ENCODE data around the gene CLDN10. TPM values are rescaled to one million over a fixed set of nuclear protein-coding genes. Genes with fewer than 3 reads are reported as not detected.
A peak's percentile ranks its signal among the peaks of the same experiment; 100 is the strongest.
"Not testable (repeated sequence)": the region's sequence is repeated elsewhere in the genome, so short reads cannot be mapped to it uniquely, and the experiment has no call there.

The CLDN10 gene
- total RNA-seq, 2 donors from 2014 or later = not detected

DNA sequence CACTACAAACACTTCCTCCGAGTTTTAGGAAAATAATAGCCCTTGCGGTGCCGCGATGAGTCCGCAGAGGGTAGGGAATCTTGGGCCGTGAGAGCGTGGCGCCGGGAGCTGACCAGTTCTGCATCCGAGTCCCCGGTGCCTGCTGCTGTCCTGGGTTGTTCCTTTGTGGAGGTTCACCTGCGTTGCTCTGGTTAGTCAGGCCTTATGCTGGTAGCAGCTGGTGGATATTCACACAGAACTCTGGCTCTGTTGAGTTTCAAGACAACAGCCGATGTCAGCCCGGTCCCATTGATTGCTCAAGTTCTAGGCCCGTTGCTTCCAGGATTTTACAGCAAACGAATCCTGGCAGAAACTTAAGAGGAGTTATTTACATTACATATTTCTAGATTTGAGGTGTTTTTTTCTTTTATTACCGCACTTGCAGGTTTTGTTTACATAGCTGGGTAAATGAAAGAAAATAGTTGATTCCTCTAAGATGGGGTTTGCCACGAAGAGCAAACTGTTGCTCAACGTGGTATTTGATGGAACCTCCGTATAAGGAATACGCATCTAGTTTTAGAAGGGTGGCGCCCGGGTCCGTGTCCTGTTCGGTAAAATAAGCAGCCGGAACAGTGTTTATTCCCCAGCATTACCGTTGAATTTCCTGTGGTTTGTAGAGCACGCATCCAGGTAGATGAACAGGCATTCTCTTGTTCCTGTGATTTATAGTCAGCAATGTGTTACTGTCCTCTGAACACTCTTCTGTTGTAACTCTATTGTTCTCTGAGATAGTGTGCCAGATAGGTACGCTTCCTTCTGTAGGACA lies 1.3 kb downstream of the CLDN10 start:
- no peaks in the 10 kb centered on the region for H3K9me3 Mint-ChIP-seq
- peaks cover 38 to 49% of the 10 kb centered on the region in 2 donors for H3K27me3 Mint-ChIP-seq

DNA sequence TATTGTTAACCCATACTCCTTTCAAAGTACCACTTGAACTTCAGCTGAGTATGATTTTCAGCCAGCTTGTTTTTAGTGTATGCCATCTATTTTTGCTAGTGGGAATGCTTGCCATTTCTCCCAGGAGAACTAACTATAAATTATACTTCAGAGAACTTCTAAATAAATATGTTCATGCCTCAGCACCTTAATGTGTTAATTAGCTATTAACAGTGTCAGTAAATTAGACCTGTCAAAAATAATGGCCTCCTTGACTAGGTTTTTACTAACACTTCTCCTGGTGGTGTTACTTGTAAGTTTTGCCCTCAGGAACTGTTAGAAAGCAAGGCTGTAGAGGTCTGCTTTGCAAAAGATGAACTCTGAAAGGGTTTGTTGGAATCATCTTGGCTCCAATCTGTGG lies 4.5 kb downstream of the CLDN10 start:
- H3K27ac Mint-ChIP-seq = no peak overlapping the region
- no peak for DNase-seq (ENCODE audit: low spot score)
- H3K4me1 Mint-ChIP-seq (ENCODE audit: low read depth in 2 of 2) = no peaks in the 10 kb centered on the region
- peaks cover 20 to 39% of the 10 kb centered on the region in 2 donors for H3K27me3 Mint-ChIP-seq
- no peak overlapping the region for H3K4me3 Mint-ChIP-seq
- no peak for ATAC-seq
- H3K9me3 Mint-ChIP-seq = no peaks in the 10 kb centered on the region
- no peaks in the 10 kb centered on the region for H3K36me3 Mint-ChIP-seq

More for the DNA sequence above, 1.3 kb downstream of the CLDN10 start:
- DNase-seq (ENCODE audit: low spot score) (no peak), ATAC-seq (no peak)
- H3K27ac Mint-ChIP-seq = no peak overlapping the region
- H3K4me3 Mint-ChIP-seq = no peak overlapping the region
- peaks cover 5% of the 10 kb centered on the region for H3K36me3 Mint-ChIP-seq
- peaks cover 0 to 3% of the 10 kb centered on the region in 2 donors for H3K4me1 Mint-ChIP-seq (ENCODE audit: low read depth in 2 of 2)

DNA sequence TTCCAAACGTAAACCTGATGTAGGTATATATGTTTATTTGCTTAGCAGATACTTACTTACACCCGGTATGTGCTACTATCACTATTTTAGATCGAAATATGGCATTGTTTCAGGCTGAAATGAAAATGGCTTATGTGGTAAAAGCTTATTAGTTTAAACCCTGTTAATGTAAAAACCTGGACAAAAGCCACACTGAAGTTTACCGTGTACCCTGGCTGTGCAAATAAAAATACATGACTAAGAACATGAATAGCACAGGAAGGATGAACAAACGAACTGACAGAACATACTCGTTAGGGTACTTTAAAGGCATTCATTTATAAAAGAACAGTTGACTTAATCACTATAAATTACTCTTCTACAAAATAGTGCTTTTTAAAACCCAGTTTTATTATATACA lies 6.6 kb downstream of the CLDN10 start:
- Mint-ChIP-seq H3K4me1 (ENCODE audit: low read depth in 2 of 2) (no peaks in the 10 kb centered on the region), H3K36me3 (no peaks in the 10 kb centered on the region), H3K4me3 (no peak overlapping the region), H3K27me3 (peaks cover 21 to 35% of the 10 kb centered on the region in 2 donors), H3K27ac (no peak overlapping the region), H3K9me3 (no peaks in the 10 kb centered on the region)
- DNase-seq (ENCODE audit: low spot score) = no peak
- ATAC-seq = no peak

GRCh38 chr13:95560387-95560786 lies 7.9 kb downstream of the CLDN10 start:
- no peak overlapping the region for H3K4me3 Mint-ChIP-seq
- no peaks in the 10 kb centered on the region for H3K4me1 Mint-ChIP-seq (ENCODE audit: low read depth in 2 of 2)
- peaks cover 15 to 32% of the 10 kb centered on the region in 2 donors for H3K27me3 Mint-ChIP-seq
- H3K27ac Mint-ChIP-seq = no peak overlapping the region
- H3K36me3 Mint-ChIP-seq = no peaks in the 10 kb centered on the region
- no peak for DNase-seq (ENCODE audit: low spot score)
- no peak for ATAC-seq
- no peaks in the 10 kb centered on the region for H3K9me3 Mint-ChIP-seq

GRCh38 chr13:95564091-95564490 lies 11.6 kb downstream of the CLDN10 start:
- Mint-ChIP-seq H3K27ac (no peak overlapping the region), H3K36me3 (no peaks in the 10 kb centered on the region), H3K4me1 (ENCODE audit: low read depth in 2 of 2) (no peaks in the 10 kb centered on the region), H3K27me3 (peaks cover 14 to 46% of the 10 kb centered on the region in 2 donors), H3K4me3 (no peak overlapping the region), H3K9me3 (no peaks in the 10 kb centered on the region)
- no peak for DNase-seq (ENCODE audit: low spot score)
- ATAC-seq = no peak

DNA sequence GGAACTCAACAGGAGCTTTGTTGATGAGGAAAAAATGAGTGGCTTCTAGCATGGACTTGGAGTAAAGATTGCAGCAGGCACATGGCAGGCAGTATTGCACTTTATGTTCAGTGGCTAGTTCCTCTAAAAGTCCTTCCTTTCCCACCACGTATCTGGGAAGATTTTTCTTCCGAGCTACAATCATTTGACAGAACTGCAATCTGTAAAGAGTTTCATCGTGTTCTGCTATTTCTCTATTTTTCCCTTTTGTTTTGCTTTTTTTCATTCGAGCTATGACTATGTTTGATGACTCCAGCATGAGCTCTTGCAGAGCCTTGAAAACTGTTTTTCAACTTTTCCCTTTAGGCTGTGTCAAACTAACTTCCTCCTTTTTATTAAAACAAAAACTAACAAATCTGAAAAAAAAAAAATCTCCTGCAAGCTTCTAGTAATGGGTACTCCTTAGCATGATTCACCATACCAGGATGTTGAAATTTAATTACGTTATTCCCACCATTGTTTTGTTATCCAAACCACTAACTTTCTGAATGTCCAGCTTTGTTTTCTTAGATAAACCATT lies 12.3 kb downstream of the CLDN10 start:
- no peak for ATAC-seq
- Mint-ChIP-seq H3K27ac (no peak overlapping the region), H3K27me3 (peaks cover 13 to 38% of the 10 kb centered on the region in 2 donors), H3K4me1 (ENCODE audit: low read depth in 2 of 2) (no peaks in the 10 kb centered on the region), H3K9me3 (no peaks in the 10 kb centered on the region), H3K36me3 (no peaks in the 10 kb centered on the region), H3K4me3 (no peak overlapping the region)
- DNase-seq (ENCODE audit: low spot score) = no peak

GRCh38 chr13:95565758-95566157 lies 13.2 kb downstream of the CLDN10 start:
- DNase-seq (ENCODE audit: low spot score); H3K27ac Mint-ChIP-seq; H3K4me1 Mint-ChIP-seq (ENCODE audit: low read depth in 2 of 2); H3K4me3 Mint-ChIP-seq; H3K36me3 Mint-ChIP-seq; ATAC-seq; H3K9me3 Mint-ChIP-seq: not testable (repeated sequence)
- H3K27me3 Mint-ChIP-seq = peaks cover 16 to 29% of the 10 kb centered on the region in 2 donors

- no peak overlapping the region for H3K4me3 Mint-ChIP-seq
- no peak overlapping the region for H3K27ac Mint-ChIP-seq
- peaks cover 11 to 39% of the 10 kb centered on the region in 2 donors for H3K27me3 Mint-ChIP-seq
- ATAC-seq (no peak), DNase-seq (ENCODE audit: low spot score) (no peak)
- no peaks in the 10 kb centered on the region for H3K4me1 Mint-ChIP-seq (ENCODE audit: low read depth in 2 of 2)
- H3K9me3 Mint-ChIP-seq = no peaks in the 10 kb centered on the region
- H3K36me3 Mint-ChIP-seq = no peaks in the 10 kb centered on the region
Observed at GRCh38 chr13:95568131-95568530, 15.6 kb downstream of the CLDN10 start.

DNA sequence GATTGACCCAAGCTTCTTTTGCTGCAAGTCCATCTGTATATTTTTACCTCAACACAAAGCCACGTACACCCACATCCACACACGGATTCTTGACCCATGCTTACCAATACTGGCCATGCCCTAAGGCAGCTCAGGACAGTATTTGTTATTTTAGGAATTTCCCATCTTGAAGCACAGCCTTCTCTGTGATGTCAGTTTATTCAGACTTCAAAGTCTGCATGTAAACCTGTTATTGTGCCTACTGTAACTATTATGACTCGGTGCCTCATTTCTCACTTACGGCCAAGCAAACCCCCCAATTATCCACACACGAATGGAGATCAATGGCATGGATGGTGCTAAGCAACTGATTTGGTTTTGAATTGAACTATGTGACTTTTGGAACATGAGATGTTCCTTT lies 17.5 kb downstream of the CLDN10 start:
- peaks cover 11 to 29% of the 10 kb centered on the region in 2 donors for H3K27me3 Mint-ChIP-seq
- no peak overlapping the region for H3K27ac Mint-ChIP-seq
- DNase-seq (ENCODE audit: low spot score) (no peak), ATAC-seq (no peak)
- H3K36me3 Mint-ChIP-seq = no peaks in the 10 kb centered on the region
- no peaks in the 10 kb centered on the region for H3K9me3 Mint-ChIP-seq
- no peak overlapping the region for H3K4me3 Mint-ChIP-seq
- no peaks in the 10 kb centered on the region for H3K4me1 Mint-ChIP-seq (ENCODE audit: low read depth in 2 of 2)

DNA sequence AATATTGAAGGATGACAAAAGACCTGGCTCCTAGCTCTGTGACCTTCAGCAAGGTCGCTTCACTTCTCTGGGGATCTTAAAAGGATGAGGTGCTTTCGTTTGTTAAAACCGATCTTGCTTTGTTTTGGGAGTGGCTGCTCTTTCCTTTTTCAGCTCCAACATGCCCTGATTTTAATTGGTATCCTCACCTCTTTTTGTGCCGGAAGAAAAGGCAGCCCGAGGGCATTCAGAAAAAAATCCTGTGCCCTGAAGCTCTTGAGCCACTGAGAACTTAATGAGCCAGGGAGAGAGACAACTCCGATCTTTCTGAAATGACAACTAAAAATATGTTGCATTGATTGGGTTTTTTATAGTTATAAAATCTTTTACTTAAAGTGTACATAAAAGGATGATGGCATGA lies 19.4 kb downstream of the CLDN10 start:
- Mint-ChIP-seq H3K27me3 (peaks cover 10 to 26% of the 10 kb centered on the region in 2 donors), H3K4me1 (ENCODE audit: low read depth in 2 of 2) (no peaks in the 10 kb centered on the region), H3K36me3 (no peaks in the 10 kb centered on the region), H3K4me3 (no peak overlapping the region), H3K27ac (no peak overlapping the region), H3K9me3 (no peaks in the 10 kb centered on the region)
- no peak for DNase-seq (ENCODE audit: low spot score)
- no peak for ATAC-seq

- DNase-seq (ENCODE audit: low spot score) (no peak), ATAC-seq (no peak)
- Mint-ChIP-seq H3K4me1 (ENCODE audit: low read depth in 2 of 2) (no peaks in the 10 kb centered on the region), H3K9me3 (no peaks in the 10 kb centered on the region), H3K27me3 (peaks cover 10 to 19% of the 10 kb centered on the region in 2 donors), H3K4me3 (no peak overlapping the region), H3K27ac (no peak overlapping the region), H3K36me3 (no peaks in the 10 kb centered on the region)
Observed at GRCh38 chr13:95573221-95573620, 20.7 kb downstream of the CLDN10 start.

DNA sequence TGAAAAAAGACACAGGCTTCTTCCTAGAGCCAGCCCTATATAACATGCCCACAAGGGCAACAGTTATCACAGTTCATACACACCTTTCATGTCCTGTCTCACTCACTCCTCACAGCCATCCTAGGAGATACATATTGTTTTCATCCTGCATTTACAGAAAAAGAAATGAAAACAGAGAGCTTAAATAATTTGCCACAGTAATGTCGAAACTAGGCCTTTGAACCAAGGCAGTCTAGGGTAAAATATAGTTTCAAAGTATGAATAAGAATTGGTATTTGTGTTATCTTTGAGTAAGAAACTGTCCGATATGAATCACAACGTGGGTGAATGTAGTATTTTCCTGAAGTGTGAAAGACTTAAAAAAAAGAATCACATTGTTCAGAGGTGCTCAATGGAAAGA lies 26.8 kb downstream of the CLDN10 start:
- peak in 1 of 2 donors; percentile 60 for ATAC-seq
- no peak overlapping the region for H3K27ac Mint-ChIP-seq
- no peak overlapping the region for H3K4me3 Mint-ChIP-seq
- peaks cover 8 to 13% of the 10 kb centered on the region in 2 donors for H3K27me3 Mint-ChIP-seq
- no peak for DNase-seq (ENCODE audit: low spot score)
- no peaks in the 10 kb centered on the region for H3K9me3 Mint-ChIP-seq
- no peaks in the 10 kb centered on the region for H3K4me1 Mint-ChIP-seq (ENCODE audit: low read depth in 2 of 2)
- H3K36me3 Mint-ChIP-seq = no peaks in the 10 kb centered on the region

GRCh38 chr13:95585867-95586266 lies 33.3 kb downstream of the CLDN10 start:
- Mint-ChIP-seq H3K36me3 (no peaks in the 10 kb centered on the region), H3K9me3 (no peaks in the 10 kb centered on the region), H3K27ac (no peak overlapping the region), H3K4me3 (no peak overlapping the region), H3K4me1 (ENCODE audit: low read depth in 2 of 2) (no peaks in the 10 kb centered on the region), H3K27me3 (peaks cover 7 to 13% of the 10 kb centered on the region in 2 donors)
- ATAC-seq (no peak), DNase-seq (ENCODE audit: low spot score) (no peak)

DNA sequence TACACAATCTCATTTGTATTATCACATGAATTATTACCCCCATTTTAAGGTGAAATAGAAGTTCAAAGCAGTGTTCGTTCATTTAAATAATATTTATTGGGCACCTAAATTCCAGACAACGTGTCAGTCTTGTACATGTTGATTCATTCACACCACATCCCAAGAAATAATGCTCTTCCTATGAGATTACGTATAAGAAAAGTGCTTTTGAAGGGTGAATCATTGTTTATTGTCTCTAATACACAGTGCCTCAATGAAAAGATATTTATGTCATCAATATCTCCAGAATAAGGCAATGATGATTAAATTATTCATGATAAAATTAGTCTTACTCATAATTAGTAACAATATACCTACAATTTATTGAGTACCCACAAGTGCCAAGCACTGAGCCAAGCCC lies 35.6 kb downstream of the CLDN10 start:
- Mint-ChIP-seq H3K36me3 (no peaks in the 10 kb centered on the region), H3K27me3 (peaks cover 10 to 15% of the 10 kb centered on the region in 2 donors), H3K4me1 (ENCODE audit: low read depth in 2 of 2) (no peaks in the 10 kb centered on the region), H3K9me3 (no peaks in the 10 kb centered on the region), H3K27ac (no peak overlapping the region), H3K4me3 (no peak overlapping the region)
- no peak for ATAC-seq
- no peak for DNase-seq (ENCODE audit: low spot score)

Measured in natural killer cell treated with Interleukin-12 subunit alpha and Interleukin-12 subunit beta and Interleukin-15 and Interleukin-18, amount 100 ng/mL, for 72 hours (primary cell).